ENCODE results near the gene PACRG.

PACRG gene

GRCh38 chr6:163323274-163323673 lies 595.5 kb downstream of the PACRG start:
- FAIRE-seq, result no peak

GRCh38 chr6:163323705-163324104 lies 595.9 kb downstream of the PACRG start:
- no peak for FAIRE-seq

DNA sequence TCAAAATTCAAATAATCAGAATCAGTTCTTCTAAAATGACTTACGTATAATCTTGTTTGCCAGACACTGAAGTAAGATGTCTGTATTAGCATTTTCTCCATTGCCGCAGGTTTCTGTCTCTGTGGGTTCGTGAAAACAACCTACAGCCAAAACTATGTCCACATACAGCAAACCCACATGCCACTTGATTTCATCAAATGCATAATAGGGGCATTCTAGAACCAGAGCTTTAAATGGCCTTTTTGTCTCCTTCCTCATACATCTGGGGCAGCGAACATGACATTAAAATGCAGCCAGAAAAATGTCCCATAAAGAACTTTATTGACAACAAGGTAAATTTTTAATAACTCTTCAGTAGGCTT lies 596.5 kb downstream of the PACRG start:
- FAIRE-seq, result no peak

DNA sequence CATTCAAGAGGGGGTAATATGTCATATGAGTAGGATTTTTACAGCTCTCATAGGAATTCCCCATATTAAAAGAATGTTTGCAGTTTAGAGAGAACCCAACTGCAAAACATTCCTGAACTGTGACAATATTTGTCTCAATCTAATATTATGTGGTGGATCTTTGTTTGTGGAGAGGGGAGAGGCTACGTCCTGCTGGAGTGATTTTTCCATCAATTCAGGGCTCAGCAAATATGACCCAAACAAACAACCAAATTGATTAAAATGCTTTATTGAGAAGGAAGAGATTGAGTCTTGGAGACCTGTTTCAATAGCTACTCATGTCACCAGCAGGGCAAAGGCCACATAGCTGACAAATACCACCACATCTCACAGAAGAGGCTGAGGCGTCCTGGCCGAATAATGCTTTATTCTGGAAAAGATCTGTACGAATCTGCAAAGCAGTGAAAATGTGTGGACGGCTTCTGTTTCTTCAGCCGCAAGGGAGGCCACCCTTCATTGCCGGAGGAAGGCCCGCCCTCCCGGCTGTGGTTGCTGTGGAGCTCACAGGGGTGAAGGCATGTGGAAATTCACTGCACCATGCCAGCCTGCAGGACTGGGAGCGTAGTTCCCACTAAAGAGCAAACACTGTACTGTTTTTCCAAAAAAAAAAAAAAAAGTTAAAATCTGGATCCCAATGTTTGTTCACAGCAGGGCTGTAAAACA lies 597.1 kb downstream of the PACRG start:
- no peak for FAIRE-seq

DNA sequence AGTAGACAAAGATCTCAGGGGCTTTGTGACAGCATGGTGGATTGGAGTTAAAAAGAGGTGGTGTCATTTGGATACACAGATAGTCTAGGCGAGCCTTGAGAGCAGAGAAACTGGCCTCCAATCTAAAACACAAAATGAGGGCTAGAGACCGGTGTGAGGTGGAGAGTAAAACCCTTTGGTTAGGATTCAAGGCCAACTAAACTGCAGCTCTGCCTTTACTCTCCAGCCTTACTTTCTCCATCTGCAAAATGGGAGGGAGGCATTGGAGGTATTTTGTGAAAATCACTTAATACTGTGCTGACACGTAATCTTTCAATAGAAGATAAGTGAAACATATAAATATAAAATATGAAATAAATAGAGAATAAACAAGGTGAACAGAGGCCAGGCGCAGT lies 597.6 kb downstream of the PACRG start:
- FAIRE-seq, result no peak

- no peak for FAIRE-seq
Measured at GRCh38 chr6:163327165-163327880, 599.5 kb downstream of the PACRG start.

GRCh38 chr6:163327921-163328320 lies 600.1 kb downstream of the PACRG start:
- no peak for FAIRE-seq

GRCh38 chr6:163328411-163328810 lies 600.6 kb downstream of the PACRG start:
- FAIRE-seq, result no peak

DNA sequence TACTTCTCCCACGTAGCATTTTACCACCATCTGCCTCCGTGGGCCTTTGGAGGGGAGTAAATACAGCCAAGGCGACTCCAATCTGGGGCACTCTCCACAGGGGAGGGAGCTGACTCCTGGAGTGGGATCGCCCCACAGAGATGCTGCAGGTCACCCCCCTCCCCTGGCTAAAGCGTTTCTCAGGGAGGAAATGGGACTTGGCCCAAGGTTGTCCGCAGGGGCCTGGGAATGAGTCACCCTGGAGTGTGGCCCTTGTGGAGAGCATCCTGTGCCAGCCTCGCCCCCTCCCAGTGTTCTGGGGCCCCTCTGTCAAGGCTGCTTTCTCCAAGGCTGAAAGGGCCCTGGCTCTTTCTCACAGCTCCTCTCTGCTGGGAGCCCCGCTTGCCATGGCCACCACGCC lies 602.2 kb downstream of the PACRG start:
- no peak for FAIRE-seq

DNA sequence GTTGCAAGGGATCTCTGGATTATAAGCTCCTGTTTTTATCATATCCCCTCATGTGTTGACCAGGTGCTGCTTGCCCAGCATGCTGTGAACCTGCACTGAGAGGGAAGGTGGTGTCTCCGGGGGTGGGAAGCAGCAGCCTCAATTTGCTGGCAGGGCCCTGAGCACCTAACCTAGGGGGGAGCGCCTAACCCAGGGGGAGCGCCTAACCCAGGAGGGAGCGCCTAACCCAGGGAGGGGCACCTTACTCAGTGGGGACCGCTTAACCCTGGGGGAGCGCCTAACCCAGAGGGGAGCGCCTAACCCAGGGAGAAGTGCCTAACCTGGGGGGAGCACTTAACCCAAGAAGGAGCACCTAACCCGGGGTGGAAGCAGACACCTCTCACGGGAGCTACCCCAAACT lies 603.5 kb downstream of the PACRG start:
- FAIRE-seq, result no peak

DNA sequence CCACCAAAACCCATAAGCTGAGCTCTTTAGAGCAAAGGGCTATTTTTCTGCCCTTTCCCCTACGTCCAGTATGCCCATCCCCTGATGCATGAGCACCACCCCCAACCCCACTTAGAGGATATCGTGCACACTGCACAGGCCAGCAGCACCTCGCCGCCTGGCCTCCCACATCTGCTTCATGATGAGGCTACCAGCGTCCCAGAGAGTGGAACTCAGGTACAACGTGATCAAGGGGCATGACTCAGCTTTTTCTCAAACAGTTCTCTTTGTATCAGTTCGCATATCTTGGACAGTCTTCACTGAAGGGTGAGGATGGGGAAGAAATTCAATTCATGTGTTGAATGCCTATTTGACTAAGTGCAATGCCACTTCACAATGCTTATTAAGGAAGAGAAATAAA lies 604.8 kb downstream of the PACRG start:
- FAIRE-seq, result no peak

- FAIRE-seq, result no peak
Measured at GRCh38 chr6:163333038-163333437, 605.3 kb downstream of the PACRG start.

DNA sequence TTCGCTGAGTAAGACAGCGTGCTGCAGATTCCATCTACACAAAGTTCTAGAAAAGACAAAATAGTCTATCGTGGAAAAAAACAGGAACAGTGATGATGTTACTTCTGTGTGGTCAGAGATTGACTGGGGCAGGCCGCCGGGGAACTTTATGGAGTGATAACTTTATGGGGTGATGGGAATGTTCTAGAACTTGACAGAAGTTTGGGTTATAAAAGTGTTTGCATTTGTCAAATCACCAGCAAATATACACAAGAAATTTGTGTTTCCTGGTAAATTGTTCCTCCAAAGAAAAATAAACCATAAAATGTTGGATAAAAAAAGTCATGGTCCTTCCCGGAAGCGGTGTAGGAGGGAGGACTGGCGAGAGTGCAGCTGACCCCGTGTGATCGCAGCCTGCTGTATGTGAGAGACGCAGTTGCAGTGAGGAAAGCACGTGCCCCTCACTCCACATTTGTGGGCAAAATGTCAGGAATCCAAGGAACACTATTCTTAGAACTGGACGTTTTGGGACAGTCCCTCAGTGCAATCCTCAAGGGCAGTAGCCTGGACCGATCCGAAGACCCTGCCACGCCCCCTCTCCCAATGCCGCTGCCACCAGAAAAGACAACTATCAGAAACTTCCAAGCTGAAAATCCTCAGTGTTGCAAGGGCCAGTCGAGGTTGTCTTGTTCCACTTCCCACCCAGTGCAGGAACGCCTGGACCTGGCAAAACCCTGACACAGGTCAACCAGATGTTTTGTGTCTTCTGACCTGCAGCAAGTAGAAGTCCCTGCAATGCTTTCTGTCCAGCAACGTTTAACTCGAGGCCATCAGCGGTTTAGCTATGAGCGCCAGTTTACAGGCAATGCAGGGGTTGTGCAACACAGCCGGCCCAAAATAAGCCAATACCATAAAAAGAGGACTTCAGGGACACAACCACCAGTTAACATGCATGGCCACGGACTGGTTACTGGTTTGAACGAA lies 606.2 kb downstream of the PACRG start:
- no peak for FAIRE-seq

- no peak for FAIRE-seq
Measured at GRCh38 chr6:163335056-163335455, 607.3 kb downstream of the PACRG start.

DNA sequence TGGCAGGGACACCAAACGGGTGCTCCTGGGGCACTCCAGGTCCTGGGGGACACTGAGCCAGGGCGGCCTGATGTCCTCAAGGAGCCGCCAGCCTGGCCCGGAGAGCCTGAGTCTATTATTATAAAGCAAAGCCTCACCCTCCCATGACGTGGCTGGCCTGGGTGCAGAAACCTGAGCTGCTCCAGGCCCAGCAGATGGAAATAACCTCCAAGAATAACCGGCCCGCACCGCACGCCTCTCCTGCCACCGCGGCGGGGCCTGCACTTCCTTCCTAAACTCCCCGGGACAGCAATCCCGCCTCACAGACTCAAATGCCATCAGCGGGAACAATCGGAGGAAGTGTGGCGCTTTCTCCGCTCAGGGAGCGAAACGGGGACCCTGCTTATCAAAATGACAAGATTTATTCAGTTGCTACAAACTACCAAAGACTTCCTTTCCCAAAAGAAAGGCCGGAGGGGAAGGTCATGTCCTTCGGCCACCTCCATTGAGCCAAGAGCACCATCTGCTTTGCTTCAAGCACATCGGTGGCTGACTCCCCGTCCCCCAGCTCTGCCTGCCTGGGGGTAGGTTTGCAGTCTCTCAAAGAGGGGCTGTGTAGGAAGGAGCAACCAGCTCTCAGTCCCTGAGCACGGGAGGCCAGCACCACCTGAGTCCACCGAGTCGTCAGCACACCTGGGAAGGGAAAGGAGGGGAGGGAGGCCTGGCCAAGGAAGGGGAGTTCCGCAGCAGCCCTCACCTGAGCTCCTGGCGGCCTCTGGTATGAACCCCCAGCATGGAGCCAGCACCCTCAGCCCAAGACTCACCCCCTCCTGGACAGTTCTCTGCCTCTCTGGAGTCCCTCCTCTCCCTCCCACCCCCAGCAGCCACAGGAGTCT lies 608.1 kb downstream of the PACRG start:
- no peak for FAIRE-seq

DNA sequence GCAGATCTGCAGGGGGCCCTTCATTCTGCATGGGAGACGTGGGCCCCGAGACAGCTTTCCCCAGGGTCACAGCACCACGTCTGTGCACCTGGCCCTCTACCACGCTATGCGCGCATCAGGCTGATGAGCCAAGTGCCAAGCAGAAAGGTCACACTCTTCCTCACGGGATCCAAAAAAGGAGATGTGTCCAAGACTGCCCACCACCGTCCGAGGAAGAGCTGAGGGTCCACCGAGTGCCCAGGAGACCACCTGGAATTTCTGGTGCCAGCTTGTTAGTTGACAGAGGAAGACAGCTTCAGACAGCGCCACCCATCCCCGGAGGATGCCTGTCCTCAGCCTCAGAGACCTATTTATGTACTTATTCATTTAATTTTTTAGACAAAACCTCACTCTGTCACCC lies 609.2 kb downstream of the PACRG start:
- no peak for FAIRE-seq

DNA sequence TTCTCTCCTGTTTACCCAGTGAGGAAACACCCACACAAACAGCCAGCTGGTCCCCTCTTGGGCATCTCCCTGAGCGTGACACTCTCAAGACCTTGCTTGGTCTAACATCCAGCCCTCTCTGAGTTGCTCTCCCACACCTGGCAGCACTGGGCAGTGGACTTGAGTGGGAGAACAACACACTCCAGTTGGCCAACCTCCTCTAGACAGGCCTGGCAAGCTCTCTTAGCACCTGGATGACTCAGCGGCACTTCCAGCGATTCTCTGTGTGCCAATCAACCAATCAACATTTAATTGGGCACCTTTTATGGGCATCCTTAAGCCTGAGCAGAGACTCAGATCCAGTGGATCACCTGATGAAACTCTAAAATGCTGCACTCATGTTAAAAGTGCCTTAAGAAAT lies 610.2 kb downstream of the PACRG start:
- no peak for FAIRE-seq

GRCh38 chr6:163338671-163339405 lies 611.1 kb downstream of the PACRG start:
- FAIRE-seq, result no peak

DNA sequence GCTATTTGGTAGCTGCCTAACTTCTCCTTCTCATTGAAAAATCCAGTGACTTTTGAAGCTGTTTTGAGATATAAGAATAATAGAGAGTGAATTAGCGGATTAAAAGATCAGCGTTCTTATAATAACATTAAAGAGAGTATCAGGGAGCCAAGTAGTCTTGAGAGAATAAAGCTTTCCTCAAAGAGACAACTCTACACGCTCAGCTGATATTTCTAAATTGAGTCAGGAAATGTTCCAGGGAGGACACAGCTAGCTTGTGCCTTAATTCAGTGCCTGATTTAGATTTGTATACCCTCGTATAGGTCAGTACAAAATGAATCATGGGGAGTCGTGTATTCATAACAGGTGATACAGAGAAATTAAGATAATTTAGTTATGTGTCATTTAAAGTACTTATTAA lies 611.7 kb downstream of the PACRG start:
- FAIRE-seq, result no peak

GRCh38 chr6:163340201-163340887 lies 612.6 kb downstream of the PACRG start:
- no peak for FAIRE-seq
